WTC11 (cell line): ENCODE data around the gene RYR2. TPM values are rescaled to one million over a fixed set of nuclear protein-coding genes. Genes with fewer than 3 reads are reported as not detected.

Source experiments
- ATAC-seq: fragments of 200-7000 bp; cut with Tn5 transposase; 2 replicates; pipeline ENCODE4 v1.10.0; 2021; ENCODE audit warnings: mild to moderate bottlenecking, moderate library complexity
- CTCF ChIA-PET: fragments of 300-600 bp; sonication (Branson Sonifier 250); formaldehyde crosslinking; loops from one replicate; lab custom pipeline; 2021; ENCODE audit warnings: antibody characterized with exemption; lab: Charles Lee
- POLR2A ChIA-PET: fragments of 350-600 bp; sonication (Branson Sonifier 250); formaldehyde crosslinking; loops from one replicate; lab custom pipeline; 2021; ENCODE audit warnings: antibody characterized with exemption; lab: Charles Lee
- DNase-seq: peaks from one replicate; pipeline ENCODE4 v3.0.0; 2021; ENCODE audit warnings: low spot score
- H3K27ac Mint-ChIP-seq: 2 replicates; pipeline ENCODE4 v1.8.0; 2021; ENCODE audit warnings: mixed read lengths
- H3K27me3 Mint-ChIP-seq: 2 replicates; pipeline ENCODE4 v1.8.0; 2021; ENCODE audit warnings: low read depth, mild to moderate bottlenecking, moderate library complexity, mixed read lengths
- H3K36me3 Mint-ChIP-seq: 2 replicates; pipeline ENCODE4 v1.8.0; 2021; ENCODE audit warnings: mixed read lengths
- H3K4me1 Mint-ChIP-seq: 2 replicates; pipeline ENCODE4 v1.8.0; 2022; ENCODE audit warnings: mixed read lengths
- H3K4me3 Mint-ChIP-seq: 2 replicates; pipeline ENCODE4 v1.8.0; 2021; ENCODE audit warnings: mild to moderate bottlenecking, moderate library complexity, mixed read lengths
- H3K9me3 Mint-ChIP-seq: 2 replicates; pipeline ENCODE4 v1.8.0; 2021; ENCODE audit warnings: mixed read lengths
- CBFB ChIP-seq: sonication (generic); formaldehyde crosslinking; IDR thresholded peaks from 2 replicates; pipeline ENCODE4 v1.8.1; 2022; ENCODE audit warnings: mild to moderate bottlenecking, low read depth, missing genetic modification reagents
- E2F4 ChIP-seq: sonication (generic); formaldehyde crosslinking; IDR thresholded peaks from 2 replicates; pipeline ENCODE4 v1.8.1; 2022; ENCODE audit warnings: low read depth, mild to moderate bottlenecking, moderate library complexity, missing genetic modification reagents, borderline replicate concordance
- ETV6 ChIP-seq: sonication (generic); formaldehyde crosslinking; IDR thresholded peaks from 2 replicates; pipeline ENCODE4 v1.8.1; 2022; ENCODE audit warnings: mild to moderate bottlenecking, missing genetic modification reagents
- FOXP1 ChIP-seq: sonication (generic); formaldehyde crosslinking; IDR thresholded peaks from 2 replicates; pipeline ENCODE4 v1.8.0; 2022; ENCODE audit warnings: missing genetic modification reagents, mild to moderate bottlenecking, moderate library complexity, borderline replicate concordance
- FOXP4 ChIP-seq: sonication (generic); formaldehyde crosslinking; IDR thresholded peaks from 2 replicates; pipeline ENCODE4 v1.8.0; 2022; ENCODE audit warnings: mild to moderate bottlenecking, missing genetic modification reagents
- JAZF1 ChIP-seq: fragments of 250-450 bp; sonication (Bioruptor Pico); IDR thresholded peaks from 2 replicates; pipeline ENCODE4 v1.9.0; 2021; ENCODE audit warnings: moderate library complexity, mild to moderate bottlenecking, inconsistent platforms
- JUN ChIP-seq: sonication (generic); formaldehyde crosslinking; IDR thresholded peaks from 2 replicates; pipeline ENCODE4 v1.8.0; 2023; ENCODE audit warnings: mild to moderate bottlenecking, missing genetic modification reagents
- NR1H2 ChIP-seq: sonication (generic); formaldehyde crosslinking; IDR thresholded peaks from 2 replicates; pipeline ENCODE4 v1.9.0; 2021; ENCODE audit warnings: mild to moderate bottlenecking, moderate library complexity, missing genetic modification reagents
- NR3C1 ChIP-seq: sonication (generic); formaldehyde crosslinking; conservative IDR thresholded peaks from 2 replicates; pipeline ENCODE4 v1.8.1; 2023; ENCODE audit warnings: low read depth, mild to moderate bottlenecking, missing genetic modification reagents
- OVOL2 ChIP-seq: fragments of 250-450 bp; sonication (Bioruptor Pico); IDR thresholded peaks from 2 replicates; pipeline ENCODE4 v1.9.0; 2021; ENCODE audit warnings: mild to moderate bottlenecking, borderline replicate concordance
- SMAD3 ChIP-seq: sonication (generic); formaldehyde crosslinking; IDR thresholded peaks from 2 replicates; pipeline ENCODE4 v1.8.0; 2022; ENCODE audit warnings: missing genetic modification reagents, mild to moderate bottlenecking, borderline replicate concordance
- SMAD4 ChIP-seq: sonication (generic); formaldehyde crosslinking; IDR thresholded peaks from 2 replicates; pipeline ENCODE4 v1.8.0; 2022; ENCODE audit warnings: mild to moderate bottlenecking, missing genetic modification reagents
- TP53 ChIP-seq: sonication (generic); formaldehyde crosslinking; IDR thresholded peaks from 2 replicates; pipeline ENCODE4 v1.8.1; 2023; ENCODE audit warnings: mild to moderate bottlenecking, missing genetic modification reagents
- ZBTB21 ChIP-seq: sonication (generic); formaldehyde crosslinking; IDR thresholded peaks from 2 replicates; pipeline ENCODE4 v1.8.1; 2023; ENCODE audit warnings: mild to moderate bottlenecking, missing genetic modification reagents, borderline replicate concordance
- ZMAT4 ChIP-seq: fragments of 250-450 bp; sonication (Bioruptor Pico); IDR thresholded peaks from 2 replicates; pipeline ENCODE4 v1.9.0; 2021; ENCODE audit warnings: mild to moderate bottlenecking
- total RNA-seq: library from RNA; stranded (reverse); gene quantifications from 3 replicates; pipeline ENCODE4 v1.2.3, GENCODE V29; 2021
- TF ChIP-seq, protein P1 (sequence below): sonication (generic); formaldehyde crosslinking; IDR thresholded peaks from 2 replicates; pipeline ENCODE4 v1.8.1; 2022; ENCODE audit warnings: mild to moderate bottlenecking, moderate library complexity, missing genetic modification reagents
- TF ChIP-seq, protein P2 (sequence below): fragments of 200-600 bp; IDR thresholded peaks from 2 replicates; pipeline ENCODE4 v1.8.0; 2022; ENCODE audit warnings: antibody characterized with exemption
- TF ChIP-seq, protein P3 (sequence below): sonication (generic); formaldehyde crosslinking; IDR thresholded peaks from 2 replicates; pipeline ENCODE4 v1.8.1; 2022; ENCODE audit warnings: mild to moderate bottlenecking, missing genetic modification reagents, moderate library complexity, borderline replicate concordance
- TF ChIP-seq, protein P4 (sequence below): sonication (generic); formaldehyde crosslinking; IDR thresholded peaks from 2 replicates; pipeline ENCODE4 v1.8.1; 2022; ENCODE audit warnings: missing genetic modification reagents, borderline replicate concordance

Gene RYR2
- total RNA-seq, 1 experiment from 2014 or later: 7.9 TPM

- peaks cover 23% of the 10 kb centered on the region for H3K4me1 Mint-ChIP-seq
- TF ChIP-seq SMAD3: no peak
- TF ChIP-seq SMAD4 (CRISPR knock-in tag): no peak
- TF ChIP-seq, protein P1, sequence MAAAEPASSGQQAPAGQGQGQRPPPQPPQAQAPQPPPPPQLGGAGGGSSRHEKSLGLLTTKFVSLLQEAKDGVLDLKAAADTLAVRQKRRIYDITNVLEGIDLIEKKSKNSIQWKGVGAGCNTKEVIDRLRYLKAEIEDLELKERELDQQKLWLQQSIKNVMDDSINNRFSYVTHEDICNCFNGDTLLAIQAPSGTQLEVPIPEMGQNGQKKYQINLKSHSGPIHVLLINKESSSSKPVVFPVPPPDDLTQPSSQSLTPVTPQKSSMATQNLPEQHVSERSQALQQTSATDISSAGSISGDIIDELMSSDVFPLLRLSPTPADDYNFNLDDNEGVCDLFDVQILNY (CRISPR knock-in tag): no peak
- TF ChIP-seq, protein P2, sequence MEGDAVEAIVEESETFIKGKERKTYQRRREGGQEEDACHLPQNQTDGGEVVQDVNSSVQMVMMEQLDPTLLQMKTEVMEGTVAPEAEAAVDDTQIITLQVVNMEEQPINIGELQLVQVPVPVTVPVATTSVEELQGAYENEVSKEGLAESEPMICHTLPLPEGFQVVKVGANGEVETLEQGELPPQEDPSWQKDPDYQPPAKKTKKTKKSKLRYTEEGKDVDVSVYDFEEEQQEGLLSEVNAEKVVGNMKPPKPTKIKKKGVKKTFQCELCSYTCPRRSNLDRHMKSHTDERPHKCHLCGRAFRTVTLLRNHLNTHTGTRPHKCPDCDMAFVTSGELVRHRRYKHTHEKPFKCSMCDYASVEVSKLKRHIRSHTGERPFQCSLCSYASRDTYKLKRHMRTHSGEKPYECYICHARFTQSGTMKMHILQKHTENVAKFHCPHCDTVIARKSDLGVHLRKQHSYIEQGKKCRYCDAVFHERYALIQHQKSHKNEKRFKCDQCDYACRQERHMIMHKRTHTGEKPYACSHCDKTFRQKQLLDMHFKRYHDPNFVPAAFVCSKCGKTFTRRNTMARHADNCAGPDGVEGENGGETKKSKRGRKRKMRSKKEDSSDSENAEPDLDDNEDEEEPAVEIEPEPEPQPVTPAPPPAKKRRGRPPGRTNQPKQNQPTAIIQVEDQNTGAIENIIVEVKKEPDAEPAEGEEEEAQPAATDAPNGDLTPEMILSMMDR: no peak
- no peak for TF ChIP-seq JAZF1
- TF ChIP-seq OVOL2 (CRISPR knock-in tag): no peak
- TF ChIP-seq FOXP4 (CRISPR knock-in tag): no peak
- TF ChIP-seq NR1H2: no peak
- no peak for TF ChIP-seq ZMAT4 (CRISPR knock-in tag)
- no peak for TF ChIP-seq ETV6 (CRISPR knock-in tag)
- no peak for TF ChIP-seq CBFB (CRISPR knock-in tag)
- TF ChIP-seq, protein P3, sequence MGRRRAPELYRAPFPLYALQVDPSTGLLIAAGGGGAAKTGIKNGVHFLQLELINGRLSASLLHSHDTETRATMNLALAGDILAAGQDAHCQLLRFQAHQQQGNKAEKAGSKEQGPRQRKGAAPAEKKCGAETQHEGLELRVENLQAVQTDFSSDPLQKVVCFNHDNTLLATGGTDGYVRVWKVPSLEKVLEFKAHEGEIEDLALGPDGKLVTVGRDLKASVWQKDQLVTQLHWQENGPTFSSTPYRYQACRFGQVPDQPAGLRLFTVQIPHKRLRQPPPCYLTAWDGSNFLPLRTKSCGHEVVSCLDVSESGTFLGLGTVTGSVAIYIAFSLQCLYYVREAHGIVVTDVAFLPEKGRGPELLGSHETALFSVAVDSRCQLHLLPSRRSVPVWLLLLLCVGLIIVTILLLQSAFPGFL (CRISPR knock-in tag): no peak
- TF ChIP-seq NR3C1 (CRISPR knock-in tag): no peak
- TF ChIP-seq FOXP1 (CRISPR knock-in tag): no peak
- no peak for TF ChIP-seq E2F4 (CRISPR knock-in tag)
- no peak for TF ChIP-seq JUN (CRISPR knock-in tag)
- TF ChIP-seq, protein P4, sequence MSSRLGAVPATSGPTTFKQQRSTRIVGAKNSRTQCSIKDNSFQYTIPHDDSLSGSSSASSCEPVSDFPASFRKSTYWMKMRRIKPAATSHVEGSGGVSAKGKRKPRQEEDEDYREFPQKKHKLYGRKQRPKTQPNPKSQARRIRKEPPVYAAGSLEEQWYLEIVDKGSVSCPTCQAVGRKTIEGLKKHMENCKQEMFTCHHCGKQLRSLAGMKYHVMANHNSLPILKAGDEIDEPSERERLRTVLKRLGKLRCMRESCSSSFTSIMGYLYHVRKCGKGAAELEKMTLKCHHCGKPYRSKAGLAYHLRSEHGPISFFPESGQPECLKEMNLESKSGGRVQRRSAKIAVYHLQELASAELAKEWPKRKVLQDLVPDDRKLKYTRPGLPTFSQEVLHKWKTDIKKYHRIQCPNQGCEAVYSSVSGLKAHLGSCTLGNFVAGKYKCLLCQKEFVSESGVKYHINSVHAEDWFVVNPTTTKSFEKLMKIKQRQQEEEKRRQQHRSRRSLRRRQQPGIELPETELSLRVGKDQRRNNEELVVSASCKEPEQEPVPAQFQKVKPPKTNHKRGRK (CRISPR knock-in tag): no peak
- TF ChIP-seq ZBTB21 (CRISPR knock-in tag): no peak
- no peak for TF ChIP-seq TP53
- no peaks in the 10 kb centered on the region; the same call in 1 of the 2 replicates for H3K27me3 Mint-ChIP-seq
- ATAC-seq: no peak
- H3K9me3 Mint-ChIP-seq: no peaks in the 10 kb centered on the region
- H3K27ac Mint-ChIP-seq: no peak overlapping the region
- DNase-seq: no peak
- ChIA-PET POLR2A (no interaction called here), CTCF (no interaction called here)
- no peaks in the 10 kb centered on the region for H3K36me3 Mint-ChIP-seq
- H3K4me3 Mint-ChIP-seq: no peak overlapping the region
These were observed 645.8 kb downstream of the RYR2 start for GRCh38 chr1:237687804-237688203.
